BJ (cell line): ENCODE data around the gene NCL. TPM values are rescaled to one million over a fixed set of nuclear protein-coding genes. Genes with fewer than 3 reads are reported as not detected.

Source experiments
- CTCF ChIA-PET: fragments of 350-600 bp; formaldehyde crosslinking; extraction: SDS; loops from one replicate; lab custom pipeline; 2021; ENCODE audit warnings: antibody characterized with exemption, inconsistent platforms; lab: Yijun Ruan, JAX
- POLR2A ChIA-PET: fragments of 300-600 bp; sonication (Branson Sonifier 250); formaldehyde crosslinking; extraction: SDS; loops from one replicate; lab custom pipeline; 2021; ENCODE audit warnings: antibody characterized with exemption; lab: Charles Lee
- DNase-seq: peaks from one replicate; pipeline ENCODE4 v3.0.0-alpha.2; 2011; ENCODE audit warnings: low read depth
- H3K27me3 ChIP-seq: 2 replicates; pipeline ENCODE4 v1.6.0; 2011; ENCODE audit warnings: low read length; ENCODE audit not compliant: control insufficient read depth, insufficient read depth
- H3K36me3 ChIP-seq: 2 replicates; pipeline ENCODE4 v1.5.1; 2011; ENCODE audit warnings: low read length; ENCODE audit not compliant: control insufficient read depth, insufficient read depth
- H3K4me3 ChIP-seq: 2 replicates; pipeline ENCODE4 v1.5.1; 2011; ENCODE audit warnings: low read depth, mild to moderate bottlenecking, control low read depth, low read length
- CTCF ChIP-seq: IDR thresholded peaks from 2 replicates; pipeline ENCODE4 v1.5.1; 2011; ENCODE audit warnings: low read depth, mild to moderate bottlenecking, control low read depth, inconsistent platforms, low read length, moderate library complexity; ENCODE audit not compliant: insufficient read depth
- polyA plus RNA-seq: library from polyadenylated mRNA; depleted of rRNA; stranded (reverse); fragments of >200 nt; gene quantifications from 2 replicates; pipeline ENCODE4 v1.2.3, GENCODE V29; 2011

The NCL gene
- polyA plus RNA-seq, 1 experiment, result 76.9 TPM

- Histone ChIP-seq H3K36me3 (peaks cover 22% of the 10 kb centered on the region), H3K4me3 (no peak overlapping the region), H3K27me3 (no peaks in the 10 kb centered on the region)
- ChIA-PET CTCF (interaction anchor here (0.6 to 2.0 kb wide), 4 partner anchors 10 to 378 kb away, joined by 3 to 9 read pairs (median 5); partner anchors contain the start of gene NCL), POLR2A (interaction anchor here (1.5 kb wide), 1 partner anchor 10 kb away, joined by 4 read pairs; the partner anchor contains the start of gene NCL)
- no peak for TF ChIP-seq CTCF
- no peak for DNase-seq
These were observed 9.9 kb downstream of the NCL start for GRCh38 chr2:231454361-231454791.

- H3K27me3 ChIP-seq, result no peaks in the 10 kb centered on the region
- POLR2A ChIA-PET, result interaction anchor here (0.9 kb wide), 1 partner anchor 10 kb away, joined by 3 read pairs; no protein-coding TSS in a partner anchor
- CTCF ChIA-PET, result interaction anchor here (1.0 to 3.3 kb wide), 12 partner anchors 9 to 261 kb away, joined by 3 to 39 read pairs (median 6); partner anchors contain the start of gene NCL
- peaks cover 16% of the 10 kb centered on the region for H3K36me3 ChIP-seq
- TF ChIP-seq CTCF, result no peak
- DNase-seq, result no peak
- H3K4me3 ChIP-seq, result no peak overlapping the region
These were observed 11.3 kb downstream of the NCL start for GRCh38 chr2:231452799-231453508.

GRCh38 chr2:231450548-231450989, 13.7 kb downstream of the NCL start:
- POLR2A ChIA-PET, result no interaction called here
- no peak for DNase-seq
- CTCF ChIA-PET, result interaction anchor here (0.6 to 2.9 kb wide), 3 partner anchors 26 to 226 kb away, joined by 3 to 39 read pairs (median 12); no protein-coding TSS in a partner anchor

GRCh38 chr2:231449503-231450054, 14.7 kb downstream of the NCL start:
- no peak overlapping the region for H3K4me3 ChIP-seq
- DNase-seq, result no peak
- ChIA-PET POLR2A (no interaction called here), CTCF (no interaction called here)
- no peak for TF ChIP-seq CTCF
- H3K36me3 ChIP-seq, result peaks cover 5% of the 10 kb centered on the region
- no peaks in the 10 kb centered on the region for H3K27me3 ChIP-seq

More at GRCh38 chr2:231450548-231450989, 13.7 kb downstream of the NCL start:
- no peaks in the 10 kb centered on the region for H3K27me3 ChIP-seq
- TF ChIP-seq CTCF, result no peak
- H3K36me3 ChIP-seq, result peaks cover 5% of the 10 kb centered on the region
- H3K4me3 ChIP-seq, result no peak overlapping the region

- no peak for DNase-seq
These were observed 27.3 kb downstream of the NCL start for GRCh38 chr2:231436957-231437356.

More at GRCh38 chr2:231436957-231437356, 27.3 kb downstream of the NCL start:
- H3K27me3 ChIP-seq, result no peaks in the 10 kb centered on the region
- ChIA-PET POLR2A (no interaction called here), CTCF (no interaction called here)
- H3K4me3 ChIP-seq, result no peak overlapping the region
- H3K36me3 ChIP-seq, result no peaks in the 10 kb centered on the region
- no peak for TF ChIP-seq CTCF
